IMR-90 (cell line): ENCODE data around the gene CACNG5. TPM values are rescaled to one million over a fixed set of nuclear protein-coding genes. Genes with fewer than 3 reads are reported as not detected.

ENCODE experiments used
- ATAC-seq: fragments of 200-7000 bp; cut with Tn5 transposase; 2 replicates; pipeline ENCODE4 v1.9.1; 2020; ENCODE audit warnings: low read depth, mild to moderate bottlenecking, moderate library complexity
- BruUV-seq: library from RNA; stranded (reverse); fragments of 400-500 nt; replicated peaks from 2 replicates; lab custom pipeline; 2021; lab: Mats Ljungman, UMichigan
- CTCF ChIA-PET: fragments of 300-600 bp; formaldehyde crosslinking; extraction: SDS; loops from one replicate; lab custom pipeline; 2021; ENCODE audit warnings: antibody characterized with exemption; lab: Yijun Ruan, JAX
- POLR2A ChIA-PET: fragments of 300-600 bp; sonication (Branson Sonifier 250); formaldehyde crosslinking; loops from one replicate; lab custom pipeline; 2022; ENCODE audit warnings: antibody characterized with exemption; ENCODE audit not compliant: unreplicated experiment; lab: Charles Lee
- DNase-seq: peaks from one replicate; pipeline ENCODE4 v3.0.0; 2013
- H2AFZ ChIP-seq: replicated peaks from 2 replicates; pipeline ENCODE3; 2013; ENCODE audit warnings: low read length, mild to moderate bottlenecking; ENCODE audit not compliant: poor library complexity
- H2AK5ac ChIP-seq: 2 replicates; pipeline ENCODE4 v1.6.1; 2013; ENCODE audit warnings: low read depth, low read length, inconsistent platforms
- H2AK9ac ChIP-seq: replicated peaks from 2 replicates; pipeline ENCODE3; 2013; ENCODE audit warnings: mild to moderate bottlenecking, low read depth, low read length, moderate library complexity; ENCODE audit not compliant: poor library complexity
- H2BK120ac ChIP-seq: 2 replicates; pipeline ENCODE4 v1.6.1; 2013; ENCODE audit warnings: low read depth, low read length, inconsistent platforms
- H2BK15ac ChIP-seq: 3 replicates; pipeline ENCODE4 v1.6.1; 2013; ENCODE audit warnings: low read depth, low read length, inconsistent platforms
- H2BK20ac ChIP-seq: 2 replicates; pipeline ENCODE4 v1.6.1; 2013; ENCODE audit warnings: low read depth, mild to moderate bottlenecking, inconsistent platforms, low read length, moderate library complexity
- H2BK5ac ChIP-seq: 2 replicates; pipeline ENCODE4 v1.6.1; 2013; ENCODE audit warnings: mild to moderate bottlenecking, low read depth, low read length, inconsistent platforms; ENCODE audit not compliant: poor library complexity, severe bottlenecking
- H3K14ac ChIP-seq: replicated peaks from 2 replicates; pipeline ENCODE4 v1.6.1; 2013; ENCODE audit warnings: low read depth, low read length, inconsistent platforms
- H3K18ac ChIP-seq: 2 replicates; pipeline ENCODE4 v1.6.1; 2013; ENCODE audit warnings: low read depth, low read length, control low read depth
- H3K23ac ChIP-seq: 2 replicates; pipeline ENCODE4 v1.6.1; 2013; ENCODE audit warnings: low read depth, low read length, inconsistent platforms
- H3K27ac ChIP-seq: 2 replicates; pipeline ENCODE4 v1.5.1; 2013; ENCODE audit warnings: mild to moderate bottlenecking, control low read depth, low read length; ENCODE audit not compliant: insufficient read depth
- H3K27me3 ChIP-seq: 2 replicates; pipeline ENCODE4 v1.6.1; 2013; ENCODE audit warnings: low read length; ENCODE audit not compliant: control insufficient read depth, insufficient read depth
- H3K36me3 ChIP-seq: 2 replicates; pipeline ENCODE4 v1.6.1; 2013; ENCODE audit warnings: low read length, mixed read lengths; ENCODE audit not compliant: control insufficient read depth, insufficient read depth
- H3K4ac ChIP-seq: 2 replicates; pipeline ENCODE4 v1.6.1; 2013; ENCODE audit warnings: low read depth, low read length, inconsistent platforms
- H3K4me1 ChIP-seq: 2 replicates; pipeline ENCODE4 v1.6.1; 2013; ENCODE audit warnings: low read length, mixed read lengths; ENCODE audit not compliant: control insufficient read depth, insufficient read depth
- H3K4me2 ChIP-seq: 2 replicates; pipeline ENCODE4 v1.6.1; 2013; ENCODE audit warnings: low read depth, mild to moderate bottlenecking, control low read depth, low read length, moderate library complexity
- H3K4me3 ChIP-seq: 2 replicates; pipeline ENCODE4 v1.5.1; 2013; ENCODE audit warnings: low read depth, mild to moderate bottlenecking, control low read depth, low read length, moderate library complexity; ENCODE audit not compliant: insufficient read depth
- H3K56ac ChIP-seq: 2 replicates; pipeline ENCODE4 v1.6.1; 2013; ENCODE audit warnings: low read length, inconsistent platforms; ENCODE audit not compliant: insufficient read depth; ENCODE audit errors: extremely low read depth
- H3K79me1 ChIP-seq, 2 experiments: 2 replicates each; pipeline ENCODE4 v1.6.1; 2013; ENCODE audit warnings: low read length in 2 of 2, inconsistent platforms in 1 of 2, low read depth in 1 of 2
- H3K9ac ChIP-seq: 2 replicates; pipeline ENCODE4 v1.6.1; 2013; ENCODE audit warnings: low read depth, low read length, control low read depth
- H3K9me1 ChIP-seq: 2 replicates; pipeline ENCODE4 v1.6.1; 2013; ENCODE audit warnings: low read length, inconsistent platforms; ENCODE audit not compliant: insufficient read depth
- H3K9me3 ChIP-seq: 2 replicates; pipeline ENCODE4 v1.6.1; 2013; ENCODE audit warnings: low read length; ENCODE audit not compliant: control insufficient read depth, insufficient read depth
- H4K20me1 ChIP-seq: 2 replicates; pipeline ENCODE4 v1.6.1; 2013; ENCODE audit warnings: low read length, inconsistent platforms; ENCODE audit not compliant: insufficient read depth
- H4K5ac ChIP-seq: 2 replicates; pipeline ENCODE4 v1.6.1; 2013; ENCODE audit warnings: mild to moderate bottlenecking, low read depth, low read length, control low read depth
- H4K8ac ChIP-seq, 2 experiments: 2 replicates each; pipeline ENCODE4 v1.6.1; 2013; ENCODE audit warnings: low read depth in 2 of 2, low read length in 2 of 2, control low read depth in 1 of 2, inconsistent platforms in 1 of 2
- H4K91ac ChIP-seq: 2 replicates; pipeline ENCODE4 v1.6.1; 2013; ENCODE audit warnings: low read depth, low read length, inconsistent platforms; ENCODE audit not compliant: insufficient read depth
- BHLHE40 ChIP-seq: fragments of 150-350 bp; IDR thresholded peaks from 2 replicates; pipeline ENCODE4 v1.6.1; 2016; ENCODE audit warnings: mild to moderate bottlenecking, low read depth, low read length
- CEBPB ChIP-seq: IDR thresholded peaks from 2 replicates; pipeline ENCODE4 v1.6.1; 2012; ENCODE audit warnings: low read depth, low read length, improper control_type of control experiment
- CHD1 ChIP-seq: IDR thresholded peaks from 2 replicates; pipeline ENCODE4 v1.6.1; 2012; ENCODE audit warnings: low read depth, low read length, improper control_type of control experiment
- CTCF ChIP-seq: conservative IDR thresholded peaks from 2 replicates; pipeline ENCODE4 v1.5.1; 2012; ENCODE audit warnings: mild to moderate bottlenecking, low read depth, low read length, improper control_type of control experiment
- ELK1 ChIP-seq: fragments of 150-350 bp; IDR thresholded peaks from 2 replicates; pipeline ENCODE4 v1.6.1; 2016; ENCODE audit warnings: low read depth, mild to moderate bottlenecking, low read length, moderate library complexity, borderline replicate concordance
- FOS ChIP-seq: fragments of 150-350 bp; IDR thresholded peaks from 2 replicates; pipeline ENCODE4 v1.6.1; 2016; ENCODE audit warnings: low read depth, low read length
- MAFK ChIP-seq: IDR thresholded peaks from 2 replicates; pipeline ENCODE4 v1.6.1; 2012; ENCODE audit warnings: low read depth, low read length, improper control_type of control experiment
- RCOR1 ChIP-seq: IDR thresholded peaks from 2 replicates; pipeline ENCODE4 v1.6.1; 2012; ENCODE audit warnings: mild to moderate bottlenecking, low read length, improper control_type of control experiment; ENCODE audit not compliant: insufficient replicate concordance
- SMC3 ChIP-seq: fragments of 150-350 bp; IDR thresholded peaks from 2 replicates; pipeline ENCODE4 v1.6.1; 2016; ENCODE audit warnings: low read depth, mild to moderate bottlenecking, antibody characterized with exemption, low read length, moderate library complexity
- USF2 ChIP-seq: fragments of 150-350 bp; IDR thresholded peaks from 2 replicates; pipeline ENCODE4 v1.6.1; 2017; ENCODE audit warnings: mild to moderate bottlenecking, antibody characterized with exemption, low read length, low read depth
- WGBS, 2 experiments: methylation state at CpG; one replicate each; pipeline versions ENCODE4 v1.1.5 to v1.1.7; 2013; ENCODE audit warnings: missing lambda C conversion rate in 2 of 2; ENCODE audit not compliant: insufficient read length in 1 of 2; ENCODE audit errors: extremely low coverage in 2 of 2; 5-methylcytosine and 5-hydroxymethylcytosine counted together
- dilution Hi-C: fragments of 300-500 bp; cut with HindIII; formaldehyde crosslinking; loops from one replicate; pipeline ENCODE4 v1.14.3; 2018; ENCODE audit warnings: low sequenced_read_pairs; ENCODE audit not compliant: unreplicated experiment
- in situ Hi-C: fragments of 300-500 bp; cut with MboI; formaldehyde crosslinking; loops from 3 replicates; pipeline ENCODE4 v1.14.3; 2019; ENCODE audit warnings: low sequenced_read_pairs, inconsistent platforms, mixed read lengths
- intact Hi-C: fragments of 100-400 bp; cut with micrococcal nuclease; formaldehyde crosslinking; loops from 2 replicates; pipeline ENCODE4 v1.10.0; 2022
- polyA plus RNA-seq, 3 experiments: library from polyadenylated mRNA; depleted of rRNA; stranded (reverse); fragments of >200 nt; gene quantifications; 2 replicates each; pipeline ENCODE4 v1.2.3, GENCODE V29; 2012; ENCODE audit warnings: low replicate concordance in 1 of 3
- total RNA-seq: library from RNA; depleted of rRNA; stranded (reverse); fragments of >200 nt; gene quantifications from 2 replicates; pipeline ENCODE4 v1.2.3, GENCODE V29; 2012

CACNG5 gene
- total and polyA plus RNA-seq, 2 of the 4 experiments (the other 2 are of a cell fraction): not detected

DNA sequence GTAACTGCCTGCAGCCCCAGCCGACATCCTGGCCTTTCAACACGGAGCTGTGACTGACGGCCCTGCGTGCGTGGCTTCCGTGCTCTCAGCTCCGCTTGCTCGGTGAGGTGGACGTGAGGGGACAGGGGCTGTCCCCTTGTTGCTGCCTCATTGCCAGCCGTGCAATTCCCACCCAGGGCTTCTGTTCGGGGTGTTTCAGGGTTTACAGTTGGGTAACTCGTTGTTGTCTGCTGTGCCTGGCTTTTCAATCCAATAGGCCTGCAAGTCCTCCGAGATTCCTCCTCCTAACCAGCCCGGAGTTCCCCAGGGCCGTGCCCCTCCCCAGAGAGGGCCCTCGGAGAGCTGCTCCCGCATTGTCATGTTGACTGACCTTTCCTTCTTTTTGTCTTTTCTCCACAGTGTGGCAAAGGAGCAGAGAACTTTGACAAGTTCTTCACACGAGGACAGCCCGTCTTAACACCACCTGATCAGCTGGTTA lies 31.4 kb upstream of the CACNG5 start:
- H3K23ac ChIP-seq: no peak overlapping the region
- no peak overlapping the region for H4K8ac ChIP-seq
- no peak overlapping the region for H2AK9ac ChIP-seq
- H3K14ac ChIP-seq: no peak overlapping the region
- ChIA-PET POLR2A (no interaction called here), CTCF (no interaction called here)
- no peak overlapping the region for H2AK5ac ChIP-seq
- dilution Hi-C loops: no loop called here
- no TSS peak for BruUV-seq
- H2BK5ac ChIP-seq: no peak overlapping the region
- no peak overlapping the region for H3K4me2 ChIP-seq
- ATAC-seq (no peak), DNase-seq (no peak)
- no peak overlapping the region for H3K4me3 ChIP-seq
- H3K9ac ChIP-seq: no peak overlapping the region
- H4K91ac ChIP-seq: no peak overlapping the region
- no peak overlapping the region for H2BK20ac ChIP-seq
- no peak overlapping the region for H3K18ac ChIP-seq
- no peak overlapping the region for H2AFZ ChIP-seq
- H3K27ac ChIP-seq: no peak overlapping the region
- no peak overlapping the region for H3K4ac ChIP-seq
- H2BK120ac ChIP-seq: no peak overlapping the region
- H2BK15ac ChIP-seq: no peak overlapping the region
- WGBS, 2 experiments: 87% methylated on average over 11 of the region's 19 CpGs; no CpG with 5 or more reads in 1 of the 2 experiments
- no peak overlapping the region for H3K56ac ChIP-seq
- H4K5ac ChIP-seq: no peak overlapping the region
- intact Hi-C loops: no loop called here
- in situ Hi-C loops: no loop called here
- H3K9me1 ChIP-seq: no peaks in the 10 kb centered on the region; the same call in 1 of the 2 replicates
- no peaks in the 10 kb centered on the region for H3K27me3 ChIP-seq
- peaks cover 0 to 3% of the 10 kb centered on the region in 2 experiments; a peak in 1 of 4 replicates for H3K79me1 ChIP-seq
- TF ChIP-seq USF2 (no peak), FOS (no peak), CEBPB (no peak), CHD1 (no peak), BHLHE40 (no peak), MAFK (no peak), CTCF (no peak), RCOR1 (no peak), ELK1 (no peak), SMC3 (no peak)
- H3K9me3 ChIP-seq: no peaks in the 10 kb centered on the region
- peaks cover 25% of the 10 kb centered on the region for H3K36me3 ChIP-seq
- H4K20me1 ChIP-seq: no peaks in the 10 kb centered on the region
- H3K4me1 ChIP-seq: no peaks in the 10 kb centered on the region
